NCI-H187 treated with DMSO at 0.1 percent for 48 hours (cell line): ENCODE data around the gene FRK.
"Not testable (repeated sequence)": the region's sequence is repeated elsewhere in the genome, so short reads cannot be mapped to it uniquely, and the experiment has no call there.

ENCODE experiments used
- DNase-seq: peaks from one replicate; lab custom pipeline; 2025; lab: John Stamatoyannopoulos, UW

Gene FRK

GRCh38 chr6:116060572-116061283 lies at the start of gene FRK:
Gene FRK, minus strand, starts transcription at chr6:116060891. Its CDS starts 580 bp downstream, at chr6:116060311.
- no peak for DNase-seq

GRCh38 chr6:116108836-116109235 lies 48.1 kb upstream of the FRK start:
- DNase-seq = no peak

GRCh38 chr6:116106146-116106545 lies 45.5 kb upstream of the FRK start:
- no peak for DNase-seq

- no peak for DNase-seq
These were observed 44.6 kb upstream of the FRK start for GRCh38 chr6:116105247-116105646.

- no peak for DNase-seq
These were observed 43.9 kb upstream of the FRK start for GRCh38 chr6:116104636-116105035.

- DNase-seq = no peak
These were observed 42.2 kb upstream of the FRK start for GRCh38 chr6:116102873-116103272.

GRCh38 chr6:116101790-116102189 lies 41.1 kb upstream of the FRK start:
- DNase-seq = no peak

- DNase-seq = no peak
These were observed 40.6 kb upstream of the FRK start for GRCh38 chr6:116101302-116101718.

- peak; percentile 11 for DNase-seq
These were observed 40.0 kb upstream of the FRK start, which contains the start of gene NT5DC1 for GRCh38 chr6:116100419-116101301. Gene NT5DC1, plus strand, starts transcription at chr6:116100853. Its CDS starts 78 bp downstream, at chr6:116100931.

GRCh38 chr6:116099036-116099435 lies 38.3 kb upstream of the FRK start:
- DNase-seq = no peak

- DNase-seq = no peak
These were observed 36.5 kb upstream of the FRK start for GRCh38 chr6:116096979-116097816.

- DNase-seq = not testable (repeated sequence)
These were observed 35.5 kb upstream of the FRK start for GRCh38 chr6:116096048-116096759.

- DNase-seq = no peak
These were observed 33.4 kb upstream of the FRK start for GRCh38 chr6:116094041-116094440.

- no peak for DNase-seq
These were observed 29.6 kb upstream of the FRK start for GRCh38 chr6:116090251-116090650.

- no peak for DNase-seq
These were observed 28.3 kb upstream of the FRK start for GRCh38 chr6:116088946-116089345.

- DNase-seq = no peak
These were observed 26.8 kb upstream of the FRK start for GRCh38 chr6:116087437-116088027.

- DNase-seq = no peak
These were observed 23.6 kb upstream of the FRK start for GRCh38 chr6:116084284-116084683.

GRCh38 chr6:116083052-116083451 lies 22.4 kb upstream of the FRK start:
- DNase-seq = no peak

GRCh38 chr6:116078945-116079344 lies 18.3 kb upstream of the FRK start:
- no peak for DNase-seq

- no peak for DNase-seq
These were observed 17.8 kb upstream of the FRK start for GRCh38 chr6:116078522-116078921.

GRCh38 chr6:116074732-116075390 lies 14.2 kb upstream of the FRK start:
- DNase-seq = no peak
